Body of pancreas (tissue), 4 donors: ENCODE results near the gene ROR1. TPM values are rescaled to one million over a fixed set of nuclear protein-coding genes. Genes with fewer than 3 reads are reported as not detected.

Source experiments
- ATAC-seq: fragments of 150-250 bp; one replicate; pipeline ENCODE4 v1.9.1; 2016
- DNase-seq, 4 donors: peaks; one replicate each; pipeline ENCODE4 v3.0.0-alpha.2; 2019
- H3K27ac ChIP-seq, 4 donors: fragments of 200-600 bp; sonication (generic); 1 replicate in 3 of 4; 2 replicates in 1 of 4; pipeline versions ENCODE4 v1.5.1 to v1.6.1; 2016 to 2019; ENCODE audit warnings: mild to moderate bottlenecking in 1 of 4, mixed read lengths in 1 of 4, moderate library complexity in 1 of 4
- H3K27me3 ChIP-seq, 2 donors: fragments of 200-600 bp; sonication (generic); one replicate each; pipeline ENCODE4 v1.6.0; 2016; ENCODE audit warnings: mild to moderate bottlenecking in 1 of 2
- H3K36me3 ChIP-seq, 2 donors: fragments of 200-600 bp; sonication (generic); replicated peaks in 1 of 2; 2 replicates each; pipeline ENCODE4 v1.5.1; 2016; ENCODE audit warnings: low read depth in 2 of 2; ENCODE audit not compliant: insufficient read depth in 1 of 2
- H3K4me1 ChIP-seq: fragments of 200-600 bp; sonication (generic); one replicate; pipeline ENCODE4 v1.6.0; 2016
- H3K4me3 ChIP-seq, 2 donors: fragments of 200-600 bp; sonication (generic); 1 replicate in 1 of 2; 2 replicates in 1 of 2; pipeline ENCODE4 v1.5.1; 2016 to 2019
- H3K9me3 ChIP-seq, 3 donors: fragments of 200-600 bp; sonication (generic); 1 replicate in 2 of 3; 2 replicates in 1 of 3; pipeline ENCODE4 v1.5.1; 2016
- CTCF ChIP-seq, 7 experiments: fragments of 450-650 bp in 4 of 7; fragments of 200-600 bp in 3 of 7; sonication (generic) in 3 of 7; IDR thresholded peaks; one replicate each; pipeline ENCODE4 v1.5.1; 2016 to 2019; ENCODE audit warnings: antibody characterized with exemption in 7 of 7
- POLR2A ChIP-seq, 3 donors: fragments of 450-650 bp; IDR thresholded peaks; one replicate each; pipeline ENCODE4 v1.6.1; 2016; ENCODE audit warnings: antibody characterized with exemption in 3 of 3, mild to moderate bottlenecking in 2 of 3
- WGBS, 2 donors: methylation state at CpG; one replicate each; pipeline ENCODE4 v1.1.5; 2017; 5-methylcytosine and 5-hydroxymethylcytosine counted together
- intact Hi-C: fragments of 100-400 bp; cut with DNase I; formaldehyde crosslinking; loops from one replicate; pipeline ENCODE4 v1.15.1; 2023
- total RNA-seq, 2 donors: library from RNA; depleted of rRNA; stranded (reverse); fragments of >200 nt; gene quantifications; one replicate each; pipeline ENCODE4 v1.1.0, GENCODE V29; 2016

The ROR1 gene
- total RNA-seq, 2 donors from 2014 or later, result 26.7 to 56.0 TPM

- intact Hi-C loops, result no loop called here
- WGBS, 2 donors, result 30 to 32% methylated on average over 7 of the region's 7 CpGs
- Histone ChIP-seq H3K9me3 (no peaks in the 10 kb centered on the region), H3K4me3 (no peak overlapping the region), H3K27me3 (no peaks in the 10 kb centered on the region), H3K36me3 (no peaks in the 10 kb centered on the region), H3K4me1 (peaks cover 5% of the 10 kb centered on the region), H3K27ac (no peak overlapping the region)
- ATAC-seq, result peak; percentile 91
- TF ChIP-seq POLR2A (IDR thresholded peaks at IDR 0.05) (no peak), CTCF (IDR thresholded peaks at IDR 0.05) (peak; percentile 83 to 91 (median 88))
- DNase-seq, result peak; percentile 80 to 91 (median 84)
Measured at GRCh38 chr1:64136752-64137411, 363.1 kb downstream of the ROR1 start.

GRCh38 chr1:64137412-64137803 is 363.6 kb downstream of the ROR1 start:
- Histone ChIP-seq H3K36me3 (no peaks in the 10 kb centered on the region), H3K4me1 (peaks cover 5% of the 10 kb centered on the region), H3K4me3 (no peak overlapping the region), H3K27ac (no peak overlapping the region), H3K27me3 (no peaks in the 10 kb centered on the region), H3K9me3 (no peaks in the 10 kb centered on the region)
- ATAC-seq (no peak), DNase-seq (no peak)
- TF ChIP-seq CTCF (IDR thresholded peaks at IDR 0.05) (no peak), POLR2A (IDR thresholded peaks at IDR 0.05) (no peak)
- intact Hi-C loops, result no loop called here
- WGBS, 2 donors, result 11 to 20% methylated on average over 4 of the region's 4 CpGs

GRCh38 chr1:64139877-64140276 is 366.1 kb downstream of the ROR1 start:
- intact Hi-C loops, result loop anchor here (10.0 kb wide), 1 partner anchor 455 kb away; no protein-coding TSS in a partner anchor
- WGBS, 2 donors, result 62% methylated on average over 10 of the region's 10 CpGs
- ATAC-seq, result no peak
- no peaks in the 10 kb centered on the region for H3K9me3 ChIP-seq
- TF ChIP-seq POLR2A (IDR thresholded peaks at IDR 0.05) (no peak), CTCF (IDR thresholded peaks at IDR 0.05) (no peak)
- DNase-seq, result no peak
- H3K4me3 ChIP-seq, result no peak overlapping the region
- peaks cover 5% of the 10 kb centered on the region for H3K4me1 ChIP-seq
- H3K27ac ChIP-seq, result no peak overlapping the region
- no peaks in the 10 kb centered on the region for H3K27me3 ChIP-seq
- H3K36me3 ChIP-seq, result no peaks in the 10 kb centered on the region

- Histone ChIP-seq H3K4me1 (peaks cover 5% of the 10 kb centered on the region), H3K4me3 (no peak overlapping the region), H3K36me3 (no peaks in the 10 kb centered on the region), H3K27ac (no peak overlapping the region), H3K27me3 (no peaks in the 10 kb centered on the region), H3K9me3 (no peaks in the 10 kb centered on the region)
- DNase-seq (no peak), ATAC-seq (no peak)
- TF ChIP-seq CTCF (IDR thresholded peaks at IDR 0.05) (no peak), POLR2A (IDR thresholded peaks at IDR 0.05) (no peak)
- intact Hi-C loops, result loop anchor here (10.0 kb wide), 1 partner anchor 456 kb away; no protein-coding TSS in a partner anchor
- 74 to 75% methylated on average over 2 of the region's 2 CpGs for WGBS, 2 donors
Measured at GRCh38 chr1:64140596-64140995, 366.8 kb downstream of the ROR1 start.
